Neural progenitor cell (in vitro differentiated cells): ENCODE results near the gene FBN2.

Source experiments
- CTCF ChIP-seq: fragments of 200-600 bp; sonication (generic); IDR thresholded peaks from 2 replicates; pipeline ENCODE4 v1.5.1; 2017; ENCODE audit warnings: antibody characterized with exemption, mild to moderate bottlenecking
- EZH2 ChIP-seq: fragments of 200-600 bp; sonication (generic); IDR thresholded peaks from 2 replicates; pipeline ENCODE4 v1.6.1; 2017; ENCODE audit warnings: antibody characterized with exemption, mild to moderate bottlenecking, moderate library complexity
- EZH2phosphoT487 ChIP-seq: fragments of 200-600 bp; sonication (generic); IDR thresholded peaks from 2 replicates; pipeline ENCODE4 v1.6.1; 2017; ENCODE audit warnings: antibody characterized with exemption

- no peak for TF ChIP-seq CTCF
- TF ChIP-seq EZH2 = no peak
- no peak for TF ChIP-seq EZH2phosphoT487
Observed at GRCh38 chr5:128539038-128539429, 989 bp upstream of the FBN2 start.
